H1 (cell line): ENCODE results near the gene TELO2.

Source experiments
- POLR2AphosphoS5 ChIP-seq: IDR thresholded peaks from 2 replicates; pipeline ENCODE4 v1.6.1; 2011; ENCODE audit warnings: low read depth, low read length
- RFX5 ChIP-seq: IDR thresholded peaks from 2 replicates; pipeline ENCODE4 v1.6.1; 2011; ENCODE audit warnings: low read depth, low read length, improper control_type of control experiment, borderline replicate concordance
- TF ChIP-seq, protein P1 (sequence below), 3 experiments: IDR thresholded peaks; 1 replicate in 2 of 3; 2 replicates in 1 of 3; pipeline versions ENCODE4 v1.5.1 to v1.6.1; 2011; ENCODE audit warnings: low read length in 3 of 3, mild to moderate bottlenecking in 3 of 3, inconsistent platforms in 2 of 3, low read depth in 1 of 3, moderate library complexity in 1 of 3; ENCODE audit not compliant: insufficient read depth in 1 of 3; ENCODE audit errors: control extremely low read depth in 1 of 3

DNA sequence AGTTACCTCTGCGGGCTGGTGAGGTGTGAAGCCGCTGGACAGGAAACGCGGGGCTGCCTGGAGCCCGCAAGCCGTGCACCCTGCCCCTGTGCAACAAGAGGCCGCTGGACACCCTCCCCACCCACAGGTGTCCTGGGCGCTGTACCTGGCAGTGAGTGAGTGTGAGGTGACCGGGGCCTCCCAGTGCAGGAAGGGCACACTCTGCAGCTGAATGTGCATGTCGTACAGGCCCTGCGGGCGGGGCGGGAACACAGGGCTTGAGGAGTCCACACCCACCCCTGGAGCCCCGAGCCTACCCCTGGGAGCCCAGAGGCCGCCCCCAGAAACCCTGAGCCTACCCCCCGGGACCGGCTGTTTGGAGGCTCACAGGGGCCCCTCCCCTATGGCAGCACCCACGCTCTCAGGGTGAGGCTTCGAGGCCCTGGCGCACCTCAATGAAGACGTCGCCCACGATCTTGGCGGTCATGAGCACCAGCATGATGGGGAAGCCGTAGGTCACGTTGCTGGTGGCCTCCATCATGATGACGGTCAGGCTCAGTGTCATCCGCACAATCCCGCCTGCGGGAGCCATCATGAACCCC, 44.5 kb upstream of the TELO2 start:
- TF ChIP-seq, protein P1, sequence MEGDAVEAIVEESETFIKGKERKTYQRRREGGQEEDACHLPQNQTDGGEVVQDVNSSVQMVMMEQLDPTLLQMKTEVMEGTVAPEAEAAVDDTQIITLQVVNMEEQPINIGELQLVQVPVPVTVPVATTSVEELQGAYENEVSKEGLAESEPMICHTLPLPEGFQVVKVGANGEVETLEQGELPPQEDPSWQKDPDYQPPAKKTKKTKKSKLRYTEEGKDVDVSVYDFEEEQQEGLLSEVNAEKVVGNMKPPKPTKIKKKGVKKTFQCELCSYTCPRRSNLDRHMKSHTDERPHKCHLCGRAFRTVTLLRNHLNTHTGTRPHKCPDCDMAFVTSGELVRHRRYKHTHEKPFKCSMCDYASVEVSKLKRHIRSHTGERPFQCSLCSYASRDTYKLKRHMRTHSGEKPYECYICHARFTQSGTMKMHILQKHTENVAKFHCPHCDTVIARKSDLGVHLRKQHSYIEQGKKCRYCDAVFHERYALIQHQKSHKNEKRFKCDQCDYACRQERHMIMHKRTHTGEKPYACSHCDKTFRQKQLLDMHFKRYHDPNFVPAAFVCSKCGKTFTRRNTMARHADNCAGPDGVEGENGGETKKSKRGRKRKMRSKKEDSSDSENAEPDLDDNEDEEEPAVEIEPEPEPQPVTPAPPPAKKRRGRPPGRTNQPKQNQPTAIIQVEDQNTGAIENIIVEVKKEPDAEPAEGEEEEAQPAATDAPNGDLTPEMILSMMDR (IDR thresholded peaks at IDR 0.05; ENCODE audit: control extremely low read depth in 1 of 3, insufficient read depth in 1 of 3, low read depth in 1 of 3, low read length in 3 of 3), result no peak
- TF ChIP-seq POLR2AphosphoS5 (no peak), RFX5 (no peak)
